ENCODE results near the gene TMEM217.

TMEM217 gene

DNA sequence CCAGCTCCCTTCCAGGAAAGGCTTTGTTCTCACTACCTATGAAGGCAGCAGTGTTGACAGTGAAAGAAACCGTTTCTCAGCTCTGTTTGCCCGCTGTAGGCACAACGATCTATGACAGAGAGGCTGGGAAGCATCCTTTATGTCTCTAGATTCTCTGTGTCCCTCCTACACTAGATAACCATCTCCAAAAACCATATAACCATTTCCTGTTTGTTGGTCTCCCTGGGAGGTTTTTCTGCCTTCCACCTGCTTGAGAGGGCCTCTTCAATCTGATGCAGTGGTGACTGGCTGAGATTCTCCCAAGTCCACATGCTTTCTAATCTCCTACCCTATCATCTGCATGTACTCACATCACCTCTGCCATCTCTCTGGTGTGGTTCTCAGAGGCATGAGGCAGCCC, 32.0 kb upstream of the TMEM217 start:
- no peak overlapping the region for H3K4me3 ChIP-seq (ENCODE audit: low read depth, low read length)
- in situ Hi-C loops (cut with HindIII; ENCODE audit: low pct_ligation_motif_present, low sequenced_read_pairs): no loop called here
- no peak overlapping the region for H3K27ac ChIP-seq
- TF ChIP-seq, protein P1, sequence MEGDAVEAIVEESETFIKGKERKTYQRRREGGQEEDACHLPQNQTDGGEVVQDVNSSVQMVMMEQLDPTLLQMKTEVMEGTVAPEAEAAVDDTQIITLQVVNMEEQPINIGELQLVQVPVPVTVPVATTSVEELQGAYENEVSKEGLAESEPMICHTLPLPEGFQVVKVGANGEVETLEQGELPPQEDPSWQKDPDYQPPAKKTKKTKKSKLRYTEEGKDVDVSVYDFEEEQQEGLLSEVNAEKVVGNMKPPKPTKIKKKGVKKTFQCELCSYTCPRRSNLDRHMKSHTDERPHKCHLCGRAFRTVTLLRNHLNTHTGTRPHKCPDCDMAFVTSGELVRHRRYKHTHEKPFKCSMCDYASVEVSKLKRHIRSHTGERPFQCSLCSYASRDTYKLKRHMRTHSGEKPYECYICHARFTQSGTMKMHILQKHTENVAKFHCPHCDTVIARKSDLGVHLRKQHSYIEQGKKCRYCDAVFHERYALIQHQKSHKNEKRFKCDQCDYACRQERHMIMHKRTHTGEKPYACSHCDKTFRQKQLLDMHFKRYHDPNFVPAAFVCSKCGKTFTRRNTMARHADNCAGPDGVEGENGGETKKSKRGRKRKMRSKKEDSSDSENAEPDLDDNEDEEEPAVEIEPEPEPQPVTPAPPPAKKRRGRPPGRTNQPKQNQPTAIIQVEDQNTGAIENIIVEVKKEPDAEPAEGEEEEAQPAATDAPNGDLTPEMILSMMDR (IDR thresholded peaks at IDR 0.05; ENCODE audit: low read depth, low read length, missing control alignments): no peak
- no peak for DNase-seq
- no peaks in the 10 kb centered on the region for H3K27me3 ChIP-seq (replicated peaks)
- peaks cover 56% of the 10 kb centered on the region for H3K36me3 ChIP-seq (replicated peaks)

DNA sequence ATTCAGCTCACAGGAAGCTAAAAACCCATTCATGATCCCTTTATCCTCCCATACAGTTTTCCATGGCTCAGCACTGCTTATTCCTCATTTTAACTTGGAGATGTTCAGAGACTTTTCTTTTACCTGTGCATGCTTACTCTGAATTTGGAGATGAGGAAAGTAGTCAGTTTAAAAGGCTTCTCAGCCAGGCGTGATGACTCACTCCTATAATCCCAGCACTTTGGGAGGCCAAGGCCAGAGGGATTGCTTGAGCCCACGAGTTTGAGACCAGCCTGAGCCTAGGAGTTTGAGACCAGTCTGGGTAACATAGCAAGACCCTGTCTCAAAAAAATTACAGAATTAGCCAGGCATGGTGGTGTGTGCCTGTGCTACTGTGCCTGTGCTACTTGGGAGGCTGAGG, 30.3 kb upstream of the TMEM217 start:
- in situ Hi-C loops (cut with HindIII; ENCODE audit: low pct_ligation_motif_present, low sequenced_read_pairs): no loop called here
- DNase-seq: no peak
- Histone ChIP-seq H3K27me3 (replicated peaks) (no peaks in the 10 kb centered on the region), H3K27ac (no peak overlapping the region), H3K36me3 (replicated peaks) (peaks cover 59% of the 10 kb centered on the region), H3K4me3 (ENCODE audit: low read depth, low read length) (no peak overlapping the region)
- TF ChIP-seq, protein P1 (IDR thresholded peaks at IDR 0.05; ENCODE audit: low read depth, low read length, missing control alignments): no peak

DNA sequence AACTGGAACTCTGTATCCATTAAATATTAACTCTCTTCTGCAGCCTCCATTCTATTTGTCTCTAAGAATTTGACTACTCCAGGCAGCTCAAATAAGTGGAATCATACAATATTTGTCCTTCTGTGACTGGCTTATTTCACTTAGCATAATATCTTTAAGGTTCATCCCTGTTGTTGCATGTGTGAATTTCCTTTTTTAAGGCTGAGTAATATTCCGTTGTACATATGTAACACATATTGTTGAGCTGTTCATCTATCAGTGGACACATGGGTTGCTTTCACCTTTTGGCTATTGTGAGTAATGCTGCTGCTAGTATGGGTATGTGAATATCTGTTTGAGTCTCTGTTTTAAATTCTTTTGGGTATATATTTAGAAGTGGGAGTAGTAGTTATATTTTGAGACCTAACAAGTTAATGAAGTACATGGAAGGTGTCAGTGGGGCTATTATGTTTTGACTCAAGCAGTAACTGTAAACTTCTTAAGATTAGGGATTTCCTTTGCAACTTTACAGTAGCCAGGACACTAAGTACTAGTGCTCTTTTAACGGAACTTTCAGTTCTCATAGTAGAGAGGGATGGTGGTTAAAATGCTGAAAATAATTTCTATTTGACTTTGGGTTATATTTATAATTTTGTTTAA, 29.7 kb upstream of the TMEM217 start:
- Histone ChIP-seq H3K4me3 (ENCODE audit: low read depth, low read length) (no peak overlapping the region), H3K27me3 (replicated peaks) (no peaks in the 10 kb centered on the region), H3K27ac (no peak overlapping the region), H3K36me3 (replicated peaks) (peaks cover 64% of the 10 kb centered on the region)
- DNase-seq: no peak
- TF ChIP-seq, protein P1 (IDR thresholded peaks at IDR 0.05; ENCODE audit: low read depth, low read length, missing control alignments): no peak
- in situ Hi-C loops (cut with HindIII; ENCODE audit: low pct_ligation_motif_present, low sequenced_read_pairs): no loop called here

DNA sequence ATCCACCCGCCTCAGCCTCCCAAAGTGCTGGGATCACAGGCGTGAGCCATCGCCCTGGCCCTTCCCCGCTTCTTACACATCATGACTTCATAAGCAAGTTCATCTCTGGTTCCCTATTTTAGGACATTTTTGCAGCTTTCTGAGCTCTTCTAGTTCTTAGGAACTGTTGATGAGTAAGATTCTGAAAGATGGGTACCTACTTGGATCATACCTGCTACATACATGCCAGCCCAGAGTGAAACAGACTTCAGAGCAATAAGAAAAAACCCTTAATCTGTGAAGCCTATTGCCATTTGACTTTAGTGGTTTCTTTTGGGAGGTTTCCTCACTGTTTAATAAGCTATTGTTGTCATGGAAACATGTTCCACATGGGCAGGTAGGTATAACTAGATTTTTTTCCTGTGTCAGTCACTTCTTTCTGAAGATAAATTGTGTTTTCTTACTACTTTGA, 27.9 kb upstream of the TMEM217 start:
- no peak overlapping the region for H3K27ac ChIP-seq
- in situ Hi-C loops (cut with HindIII; ENCODE audit: low pct_ligation_motif_present, low sequenced_read_pairs): no loop called here

DNA sequence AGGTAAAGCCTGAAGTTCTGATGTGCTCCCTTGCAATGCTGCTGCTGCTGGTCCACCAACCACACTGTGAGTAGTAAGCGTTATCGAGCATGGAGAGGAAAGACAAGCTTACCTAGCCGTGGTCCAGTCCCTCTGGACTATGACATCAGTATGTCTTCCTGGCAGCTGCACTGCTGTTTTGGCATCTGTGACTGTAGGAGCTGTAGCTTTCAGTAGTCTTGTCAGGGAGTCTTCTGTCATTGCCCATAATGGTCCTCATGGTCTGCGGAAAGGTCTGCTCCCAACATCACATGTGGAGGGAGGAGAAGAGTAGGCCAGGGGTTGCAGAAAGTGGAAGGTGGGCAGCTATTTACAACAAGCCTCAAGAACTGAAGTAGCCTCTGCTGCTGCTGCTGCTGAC, 26.8 kb upstream of the TMEM217 start:
- in situ Hi-C loops (cut with HindIII; ENCODE audit: low pct_ligation_motif_present, low sequenced_read_pairs): no loop called here
- TF ChIP-seq, protein P1 (IDR thresholded peaks at IDR 0.05; ENCODE audit: low read depth, low read length, missing control alignments): no peak
- peaks cover 58% of the 10 kb centered on the region for H3K36me3 ChIP-seq (replicated peaks)
- no peaks in the 10 kb centered on the region for H3K27me3 ChIP-seq (replicated peaks)
- no peak overlapping the region for H3K4me3 ChIP-seq (ENCODE audit: low read depth, low read length)
- DNase-seq: no peak
- no peak overlapping the region for H3K27ac ChIP-seq

More for the DNA sequence above, 27.9 kb upstream of the TMEM217 start:
- Histone ChIP-seq H3K36me3 (replicated peaks) (peaks cover 54% of the 10 kb centered on the region), H3K27me3 (replicated peaks) (no peaks in the 10 kb centered on the region), H3K4me3 (ENCODE audit: low read depth, low read length) (no peak overlapping the region)
- TF ChIP-seq, protein P1 (IDR thresholded peaks at IDR 0.05; ENCODE audit: low read depth, low read length, missing control alignments): no peak
- no peak for DNase-seq

DNA sequence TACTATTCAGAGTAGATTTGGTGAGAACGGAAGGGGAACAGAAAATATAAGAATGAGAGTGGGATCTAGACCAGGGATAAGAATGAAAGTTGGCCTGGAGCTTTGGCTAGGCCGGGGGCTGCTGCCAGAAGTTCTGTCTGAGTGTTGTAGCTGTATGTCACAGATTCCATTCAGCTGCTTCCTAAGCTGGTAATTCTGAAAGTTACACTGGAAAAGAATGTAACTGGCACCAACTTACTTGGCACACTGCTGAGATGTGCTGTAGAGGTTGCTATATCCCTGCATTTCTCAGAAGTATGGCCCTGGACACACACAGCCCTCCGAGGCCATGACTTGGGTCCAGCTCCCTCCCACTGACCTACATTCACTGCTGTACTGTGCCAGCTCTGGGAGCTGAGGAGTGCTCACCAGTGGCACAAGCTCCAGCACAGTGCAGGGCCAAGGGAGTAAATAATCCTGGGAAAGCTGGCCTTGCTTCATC, 25.8 kb upstream of the TMEM217 start:
- in situ Hi-C loops (cut with HindIII; ENCODE audit: low pct_ligation_motif_present, low sequenced_read_pairs): no loop called here
- H3K4me3 ChIP-seq (ENCODE audit: low read depth, low read length): no peak overlapping the region
- H3K36me3 ChIP-seq (replicated peaks): peaks cover 49% of the 10 kb centered on the region
- H3K27me3 ChIP-seq (replicated peaks): no peaks in the 10 kb centered on the region
- TF ChIP-seq, protein P1 (IDR thresholded peaks at IDR 0.05; ENCODE audit: low read depth, low read length, missing control alignments): no peak
- DNase-seq: no peak
- no peak overlapping the region for H3K27ac ChIP-seq
